Suprapubic skin (tissue), 4 donors: ENCODE data around the gene PYGO2.

ENCODE experiments used
- EP300 ChIP-seq: sonication (generic); formaldehyde crosslinking; IDR thresholded peaks from one replicate; pipeline ENCODE4 v1.6.1; 2017; ENCODE audit warnings: antibody characterized with exemption
- POLR2A ChIP-seq, 2 donors: fragments of 450-650 bp; IDR thresholded peaks; one replicate each; pipeline ENCODE4 v1.6.1; 2017; ENCODE audit warnings: antibody characterized with exemption in 2 of 2, mild to moderate bottlenecking in 2 of 2, moderate library complexity in 2 of 2
- POLR2AphosphoS5 ChIP-seq, 3 donors: sonication (generic); formaldehyde crosslinking; IDR thresholded peaks; one replicate each; pipeline ENCODE4 v1.6.1; 2017; ENCODE audit warnings: antibody characterized with exemption in 3 of 3
- TF ChIP-seq, protein P1 (sequence below), 2 donors: fragments of 200-600 bp in 1 of 2; fragments of 450-650 bp in 1 of 2; sonication (generic) in 1 of 2; IDR thresholded peaks; one replicate each; pipeline ENCODE4 v1.5.1; 2016 to 2019; ENCODE audit warnings: antibody characterized with exemption in 2 of 2, mild to moderate bottlenecking in 1 of 2, moderate library complexity in 1 of 2

GRCh38 chr1:154952664-154953063 lies 8.9 kb downstream of the PYGO2 start:
- TF ChIP-seq, protein P1, sequence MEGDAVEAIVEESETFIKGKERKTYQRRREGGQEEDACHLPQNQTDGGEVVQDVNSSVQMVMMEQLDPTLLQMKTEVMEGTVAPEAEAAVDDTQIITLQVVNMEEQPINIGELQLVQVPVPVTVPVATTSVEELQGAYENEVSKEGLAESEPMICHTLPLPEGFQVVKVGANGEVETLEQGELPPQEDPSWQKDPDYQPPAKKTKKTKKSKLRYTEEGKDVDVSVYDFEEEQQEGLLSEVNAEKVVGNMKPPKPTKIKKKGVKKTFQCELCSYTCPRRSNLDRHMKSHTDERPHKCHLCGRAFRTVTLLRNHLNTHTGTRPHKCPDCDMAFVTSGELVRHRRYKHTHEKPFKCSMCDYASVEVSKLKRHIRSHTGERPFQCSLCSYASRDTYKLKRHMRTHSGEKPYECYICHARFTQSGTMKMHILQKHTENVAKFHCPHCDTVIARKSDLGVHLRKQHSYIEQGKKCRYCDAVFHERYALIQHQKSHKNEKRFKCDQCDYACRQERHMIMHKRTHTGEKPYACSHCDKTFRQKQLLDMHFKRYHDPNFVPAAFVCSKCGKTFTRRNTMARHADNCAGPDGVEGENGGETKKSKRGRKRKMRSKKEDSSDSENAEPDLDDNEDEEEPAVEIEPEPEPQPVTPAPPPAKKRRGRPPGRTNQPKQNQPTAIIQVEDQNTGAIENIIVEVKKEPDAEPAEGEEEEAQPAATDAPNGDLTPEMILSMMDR (IDR thresholded peaks at IDR 0.05): no peak
- TF ChIP-seq POLR2A (IDR thresholded peaks at IDR 0.05) (no peak), POLR2AphosphoS5 (IDR thresholded peaks at IDR 0.05) (no peak), EP300 (no peak)
